ENCODE data around the gene TRAPPC6A.

The TRAPPC6A gene

DNA sequence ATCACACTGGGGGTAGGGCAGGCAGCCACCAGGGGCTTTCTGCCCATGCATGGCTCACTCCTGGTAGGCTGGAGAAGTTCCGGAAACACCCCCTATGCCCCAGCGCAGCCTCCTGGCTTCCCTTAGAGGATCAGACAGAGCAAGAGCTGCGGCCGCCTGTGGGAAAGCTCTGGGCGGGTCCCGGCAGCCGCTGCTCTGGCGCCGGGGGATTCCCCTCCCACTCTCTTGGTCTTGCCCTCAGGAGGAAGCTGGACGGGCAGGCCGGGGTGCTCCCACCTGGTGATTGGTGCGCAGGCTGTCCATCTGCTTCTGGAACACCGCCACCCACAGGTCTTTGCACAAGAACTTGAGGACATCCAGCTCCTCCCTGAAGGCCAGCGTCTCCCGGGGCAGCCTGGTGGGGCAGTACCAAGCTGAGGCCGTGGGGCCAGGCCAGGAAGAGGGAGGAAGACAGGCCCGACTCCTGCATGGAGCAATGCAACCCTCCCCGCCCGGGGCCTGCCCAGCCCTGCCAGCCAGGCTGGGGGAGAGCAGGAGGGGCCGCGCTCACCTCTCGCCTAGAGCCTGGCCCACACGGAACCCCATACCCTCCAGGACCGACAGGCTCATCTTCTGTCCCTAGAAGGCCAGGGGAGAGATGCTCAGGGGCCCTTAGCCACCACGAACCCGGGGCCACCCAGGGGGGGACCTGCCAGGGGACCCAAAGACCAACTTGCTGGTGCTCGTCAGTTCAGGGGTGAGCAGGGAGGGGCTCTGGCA lies 13.3 kb downstream of the TRAPPC6A start:
- peak; percentile 41 for DNase-seq

GRCh38 chr19:45163751-45164460 lies 14.1 kb downstream of the TRAPPC6A start:
- no peak for DNase-seq

GRCh38 chr19:45163156-45163555 lies 14.9 kb downstream of the TRAPPC6A start:
- no peak for DNase-seq

GRCh38 chr19:45162608-45163143 lies 15.4 kb downstream of the TRAPPC6A start:
- no peak for DNase-seq

DNA sequence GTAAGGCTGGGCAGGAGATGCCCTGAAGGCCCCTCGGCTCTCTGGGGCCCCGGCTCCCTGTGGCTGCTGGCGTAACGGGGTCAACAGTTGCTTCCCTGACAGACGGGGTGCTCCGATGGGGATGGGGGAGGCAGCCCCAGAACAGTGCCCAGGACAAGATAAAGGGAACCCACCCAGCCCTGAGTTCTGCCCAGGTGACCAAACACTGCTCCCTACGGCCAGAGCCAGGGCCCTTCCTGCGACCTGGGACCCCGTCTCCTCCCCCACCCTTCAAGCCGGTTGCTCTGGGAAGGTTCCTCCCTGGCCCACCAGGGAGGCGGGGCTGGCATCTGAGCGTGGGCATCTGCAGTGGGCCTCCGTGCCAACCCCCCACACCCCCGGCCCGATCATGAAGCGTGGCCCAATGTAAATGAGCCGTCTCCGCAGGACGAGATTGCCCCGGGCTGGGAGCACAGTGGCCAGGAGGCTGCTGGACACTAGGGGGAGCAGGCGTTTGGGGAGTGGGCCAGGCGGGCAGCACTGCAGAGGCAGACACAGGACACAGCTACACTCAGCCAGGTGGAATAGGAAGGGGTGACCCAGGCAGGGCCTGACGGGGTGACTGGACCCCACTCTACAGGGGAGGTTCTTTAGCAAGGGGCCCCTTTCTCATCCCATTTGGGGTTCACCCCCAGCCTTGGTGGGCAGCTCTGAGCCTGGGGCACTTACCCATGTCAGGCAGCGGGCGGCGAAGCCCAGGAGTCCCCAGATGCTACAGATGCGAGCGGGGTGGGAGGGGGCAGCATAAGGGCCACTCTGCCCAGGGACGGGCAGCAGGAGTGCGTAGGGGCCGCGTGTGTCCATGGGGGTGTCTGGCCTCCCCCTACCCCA lies 16.1 kb downstream of the TRAPPC6A start:
- DNase-seq = peak; percentile 58

DNA sequence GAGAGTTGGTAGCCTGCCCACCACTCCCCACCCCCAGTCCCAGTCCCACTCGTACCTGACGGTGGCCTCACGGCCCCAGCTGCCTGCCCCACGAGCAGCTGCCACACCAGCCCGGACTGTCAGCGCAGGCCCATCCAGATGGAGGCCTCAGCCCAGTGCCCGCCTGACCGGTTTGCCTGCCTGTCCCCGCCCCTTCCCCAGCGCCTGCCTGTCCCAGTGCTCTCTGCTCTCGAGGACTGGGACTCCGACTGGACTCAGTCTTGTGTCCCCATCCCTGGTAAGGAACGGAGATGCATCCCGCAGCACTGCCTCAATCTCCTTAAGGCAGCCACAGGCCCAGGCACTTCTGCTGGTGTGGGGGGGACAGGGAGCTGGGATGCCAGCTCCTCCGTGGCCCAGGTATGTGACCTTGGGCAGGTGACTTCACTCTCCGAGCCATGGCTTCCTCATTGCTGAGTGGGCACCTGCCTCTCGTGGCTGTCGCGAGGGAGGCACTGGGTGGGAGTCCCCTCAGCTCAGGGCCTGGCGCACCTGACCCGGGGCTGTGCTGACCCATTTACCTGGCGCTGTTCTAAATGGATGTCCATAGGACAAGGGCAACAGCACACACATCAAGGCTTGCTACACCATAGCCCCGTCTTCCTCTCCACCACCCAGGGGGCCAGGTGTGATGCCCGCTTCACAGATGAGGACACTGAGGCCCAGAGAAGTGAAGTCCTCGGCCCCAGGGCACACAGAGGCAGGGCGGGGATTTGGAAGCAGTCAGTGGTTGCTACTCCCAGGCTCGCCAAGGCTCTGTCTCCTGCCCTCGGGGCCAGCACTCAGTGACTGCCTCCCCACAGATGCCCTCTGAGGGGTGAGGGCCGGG lies 16.9 kb downstream of the TRAPPC6A start, which contains the start of gene NKPD1:
Gene NKPD1, minus strand, starts transcription at position 113 of the 868 bp plus-strand sequence. CDS start 832 bp downstream, outside the sequence.
- peak; percentile 51 for DNase-seq

DNA sequence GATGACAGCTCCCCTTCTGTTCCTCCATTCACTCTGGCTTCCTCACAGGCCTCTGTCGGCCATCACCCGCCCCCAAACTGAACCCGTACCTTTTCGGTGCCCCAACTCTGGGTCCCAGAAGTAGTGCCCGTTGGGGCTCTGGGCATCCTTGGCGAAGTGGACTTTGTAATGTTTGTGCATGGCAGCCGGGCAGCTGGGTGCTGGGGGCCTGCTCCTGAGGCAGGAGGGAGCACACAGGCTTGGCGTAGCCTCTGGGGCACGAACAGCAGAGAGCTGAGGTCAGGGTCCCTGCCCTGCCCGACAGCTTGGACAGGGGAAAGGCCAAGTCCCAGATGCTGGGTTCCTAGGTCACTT lies 18.1 kb downstream of the TRAPPC6A start:
- DNase-seq = no peak

DNA sequence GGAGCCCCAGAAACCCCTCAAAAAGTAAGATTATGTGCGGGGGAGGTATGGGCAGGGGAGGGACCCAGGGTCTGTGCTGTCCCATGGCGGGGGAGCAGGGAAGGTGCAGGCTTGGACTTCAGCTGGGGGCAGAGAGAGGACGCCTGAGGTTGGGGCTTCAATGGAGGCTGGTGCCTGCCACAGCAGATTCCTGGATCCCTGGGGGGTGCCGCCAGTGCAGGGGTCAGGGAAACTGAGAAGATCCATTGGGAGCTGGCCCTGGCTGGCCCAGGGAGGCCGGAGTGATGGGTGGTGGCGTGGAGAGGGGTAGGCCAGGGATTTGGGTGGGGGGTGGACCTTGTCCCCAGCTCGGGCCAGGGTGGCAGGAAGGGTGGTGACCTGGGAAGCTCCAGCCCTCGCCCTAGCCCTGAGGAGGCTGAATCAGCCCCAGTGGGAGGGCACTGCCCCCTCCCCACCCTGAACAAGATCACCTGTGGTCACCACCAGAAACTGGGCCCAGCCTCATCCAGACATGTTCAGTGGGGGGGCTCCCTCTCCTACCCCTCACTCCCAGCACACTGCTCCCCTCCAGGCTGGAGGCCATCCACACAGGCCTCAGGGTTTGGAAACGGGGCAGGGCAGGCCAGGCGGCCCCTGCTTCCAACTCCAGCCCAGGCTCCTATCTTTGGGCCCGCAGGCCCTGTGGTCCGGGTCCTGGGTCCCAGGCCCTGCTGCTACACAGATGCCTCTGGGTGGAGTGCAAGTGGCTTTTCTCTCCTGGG lies 18.6 kb downstream of the TRAPPC6A start:
- no peak for DNase-seq

GRCh38 chr19:45158503-45159209 lies 19.4 kb downstream of the TRAPPC6A start:
- no peak for DNase-seq

- no peak for DNase-seq
Measured at GRCh38 chr19:45156751-45157150, 21.3 kb downstream of the TRAPPC6A start.

- DNase-seq = no peak
Measured at GRCh38 chr19:45156011-45156630, 21.9 kb downstream of the TRAPPC6A start.

DNA sequence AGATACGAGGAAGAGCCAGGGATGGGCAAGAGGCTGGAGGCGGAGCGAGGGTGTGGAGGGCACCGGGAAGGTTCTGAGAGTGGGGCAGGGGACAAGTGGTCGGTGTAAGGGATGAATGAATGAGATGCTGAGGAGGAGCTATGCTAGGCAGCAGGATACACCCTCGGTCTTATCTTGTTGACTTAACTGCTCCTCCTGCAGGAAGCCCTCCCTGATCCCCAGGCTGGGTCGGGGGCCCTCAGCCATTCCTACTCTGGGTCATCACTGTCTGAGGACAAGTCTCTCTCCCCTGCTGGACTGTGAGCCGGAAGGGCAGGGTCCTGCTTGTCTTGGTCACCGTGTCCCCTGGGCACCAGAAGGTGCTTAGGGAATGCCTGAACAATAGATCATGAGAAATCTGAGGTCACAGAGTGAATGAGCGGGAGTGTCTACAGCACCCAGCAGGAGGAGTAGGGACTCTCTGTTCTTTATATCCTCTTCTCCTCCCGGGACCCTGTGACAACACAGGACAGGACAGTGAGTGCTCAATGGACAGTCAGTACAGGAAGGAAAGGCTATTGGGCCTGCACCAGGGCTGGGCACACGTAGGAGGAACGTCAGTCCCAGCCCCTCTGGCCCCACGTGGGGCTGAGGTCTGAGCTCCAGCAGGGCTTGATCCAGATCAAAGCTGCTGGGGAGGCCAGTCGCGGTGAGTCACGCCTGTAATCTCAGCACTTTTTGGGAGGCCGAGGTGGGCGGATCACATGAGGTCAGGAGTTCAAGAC lies 23.8 kb downstream of the TRAPPC6A start:
- DNase-seq = no peak

DNA sequence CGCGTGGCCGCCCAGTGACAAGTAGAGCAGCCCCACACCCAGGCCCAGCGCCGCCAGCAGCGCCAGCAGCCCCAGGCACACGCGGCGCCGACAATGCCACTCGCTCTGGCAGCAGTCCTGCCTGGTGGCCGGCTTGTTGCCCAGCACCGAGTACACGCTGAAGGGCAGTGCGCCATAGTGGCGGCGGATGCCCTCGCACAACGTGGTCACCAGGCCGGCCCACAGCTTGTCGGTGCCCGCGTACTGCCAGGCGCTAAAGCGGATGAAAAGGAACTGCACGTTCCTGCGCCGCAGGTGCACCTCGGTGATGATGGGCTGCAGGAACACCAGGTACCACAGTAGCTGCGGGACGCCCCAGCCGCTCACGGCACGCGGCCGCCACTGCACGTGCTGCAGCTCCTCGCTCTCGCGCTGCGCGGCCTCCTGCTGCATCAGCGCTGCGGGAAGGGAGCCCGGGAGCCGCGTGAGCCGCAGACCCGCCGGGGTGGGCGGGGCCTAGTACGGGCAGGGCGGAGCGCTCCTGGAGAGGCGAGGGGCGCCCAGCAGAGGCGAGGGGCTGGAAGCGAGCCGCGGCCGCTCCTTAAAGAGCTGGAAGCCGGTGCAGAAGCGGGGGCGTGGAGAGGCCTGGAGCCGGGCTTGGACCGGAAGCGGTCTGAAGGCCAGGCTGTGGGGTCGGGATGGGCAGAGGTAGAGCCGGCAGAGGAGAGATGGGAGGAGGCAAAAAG lies 24.5 kb downstream of the TRAPPC6A start:
- peak; percentile 76 for DNase-seq

DNA sequence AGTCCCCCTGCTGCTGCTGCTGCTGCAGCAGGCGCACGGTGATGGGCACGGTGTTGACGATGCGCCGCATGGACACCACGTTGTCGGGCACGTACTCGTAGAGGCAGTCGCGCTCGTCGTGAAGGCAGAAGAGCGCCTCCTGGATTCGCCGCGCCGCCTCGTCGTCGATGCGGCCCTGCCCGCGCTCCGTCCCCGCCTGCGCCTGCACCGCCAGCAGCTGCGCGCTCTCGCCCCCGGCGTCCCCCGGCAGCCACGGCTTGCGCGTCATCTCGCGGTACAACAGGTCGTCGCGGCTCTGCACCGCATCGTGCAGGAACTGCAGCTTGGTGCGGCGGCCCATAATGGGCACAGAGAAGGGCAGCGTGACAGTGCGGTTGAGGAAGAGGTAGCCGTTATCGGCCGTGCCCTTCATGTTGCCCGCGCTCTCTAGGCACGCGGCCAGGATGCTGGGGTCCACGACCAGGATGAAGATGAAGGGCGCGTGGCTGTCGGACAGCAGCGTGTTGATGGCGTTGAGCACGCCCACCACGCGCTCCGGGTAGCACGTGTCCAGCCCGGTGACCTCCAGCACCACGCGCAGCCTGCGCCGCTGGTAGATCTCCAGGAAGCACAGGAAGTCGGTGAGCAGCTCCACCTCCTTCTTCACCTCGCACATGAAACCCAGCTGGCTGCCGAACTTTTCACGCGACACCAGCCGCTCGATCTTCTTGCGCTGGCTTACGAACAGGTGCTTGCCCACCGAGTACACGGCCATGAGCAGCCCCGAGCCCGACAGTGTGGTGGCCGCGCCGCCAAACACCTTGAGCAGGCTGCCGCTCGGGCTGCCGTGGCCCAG lies 25.3 kb downstream of the TRAPPC6A start:
- peak; percentile 69 for DNase-seq

DNA sequence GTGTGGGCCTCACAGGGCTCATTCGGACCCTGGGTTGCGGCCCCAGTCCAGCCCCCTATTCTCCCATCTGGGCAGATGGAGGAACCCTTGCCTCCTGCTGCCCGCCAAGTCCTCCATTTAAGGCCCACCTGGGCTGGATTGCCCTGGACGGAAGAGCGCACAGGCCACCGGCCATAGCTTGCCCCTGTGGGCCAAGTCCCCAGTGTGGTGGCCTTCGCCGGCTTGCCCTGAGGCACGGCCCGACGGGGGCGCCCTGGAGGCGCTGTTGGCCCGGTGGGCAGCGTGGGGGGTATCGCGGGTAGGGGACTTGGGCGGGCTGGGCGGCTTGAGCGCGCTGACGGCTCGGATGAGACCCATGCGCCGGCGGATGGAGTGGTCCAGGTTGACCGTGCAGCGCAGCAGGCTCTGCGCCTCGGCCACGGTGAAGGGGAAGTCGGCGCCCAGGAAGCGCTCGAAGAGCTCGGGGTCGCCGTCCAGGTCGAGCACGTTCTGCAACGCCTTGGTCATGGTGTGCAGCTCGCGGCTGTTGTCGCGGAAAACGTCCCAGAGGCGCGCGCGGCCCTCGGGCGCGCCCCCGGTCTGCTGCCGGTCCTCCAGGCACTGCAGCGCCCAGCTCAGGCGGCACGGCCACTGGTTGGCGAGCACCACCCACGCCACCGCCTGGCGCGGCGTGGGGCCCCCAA lies 26.1 kb downstream of the TRAPPC6A start:
- DNase-seq = no peak

GRCh38 chr19:45151320-45151719 lies 26.7 kb downstream of the TRAPPC6A start:
- DNase-seq = no peak

Data from right kidney (tissue), 1 donor.